Cardiac muscle cell (in vitro differentiated cells and primary cell): ENCODE data around the gene CTBP2. TPM values are rescaled to one million over a fixed set of nuclear protein-coding genes. Genes with fewer than 3 reads are reported as not detected.

Experiments used
- DNase-seq, 2 donors: peaks; one replicate each; pipeline versions ENCODE4 v3.0.0 to v3.0.0-alpha.2; 2010 to 2017; ENCODE audit warnings: low read depth in 1 of 2, low spot score in 1 of 2
- H3K27ac ChIP-seq: fragments of 200-600 bp; sonication (generic); 2 replicates; pipeline ENCODE4 v1.5.1; 2016
- H3K27me3 ChIP-seq: fragments of 200-600 bp; sonication (generic); 2 replicates; pipeline ENCODE4 v1.6.0; 2016; ENCODE audit warnings: control low read depth
- H3K36me3 ChIP-seq: fragments of 200-600 bp; sonication (generic); 2 replicates; pipeline ENCODE4 v1.5.1; 2016; ENCODE audit warnings: control low read depth
- H3K4me1 ChIP-seq: fragments of 200-600 bp; sonication (generic); 2 replicates; pipeline ENCODE4 v1.8.1; 2017; ENCODE audit warnings: low read depth, mild to moderate bottlenecking, mixed run types
- H3K4me3 ChIP-seq: fragments of 200-600 bp; sonication (generic); 2 replicates; pipeline ENCODE4 v1.5.1; 2016; ENCODE audit warnings: mild to moderate bottlenecking
- H3K9me3 ChIP-seq: fragments of 200-600 bp; sonication (generic); 2 replicates; pipeline ENCODE4 v1.5.1; 2017; ENCODE audit warnings: low read depth, mild to moderate bottlenecking, control low read depth
- CTCF ChIP-seq: IDR thresholded peaks from 2 replicates; pipeline ENCODE4 v1.5.1; 2012; ENCODE audit warnings: low read depth, mild to moderate bottlenecking, low read length
- polyA plus RNA-seq: library from polyadenylated mRNA; unstranded; fragments of >200 nt; fragmentation: Nextera tagmentation; extraction: Ambion mirVana; gene quantifications from 2 replicates; pipeline ENCODE4 v1.2.1, GENCODE V29; 2016
- total RNA-seq: library from RNA; depleted of rRNA; stranded (reverse); fragments of >200 nt; gene quantifications from 2 replicates; pipeline ENCODE4 v1.2.3, GENCODE V29; 2016

Gene CTBP2
- total and polyA plus RNA-seq, 2 experiments from 2014 or later, result 67.4 to 74.5 TPM

GRCh38 chr10:124974131-124974530, 186.2 kb downstream of the CTBP2 start:
- TF ChIP-seq CTCF, result no peak
- no peak for DNase-seq
- peaks cover 15% of the 10 kb centered on the region for H3K4me1 ChIP-seq
- no peaks in the 10 kb centered on the region for H3K9me3 ChIP-seq
- peaks cover 19% of the 10 kb centered on the region for H3K36me3 ChIP-seq
- no peaks in the 10 kb centered on the region for H3K27me3 ChIP-seq
- H3K4me3 ChIP-seq, result no peak overlapping the region
- no peak overlapping the region for H3K27ac ChIP-seq

- Histone ChIP-seq H3K4me1 (peaks cover 15% of the 10 kb centered on the region), H3K4me3 (no peak overlapping the region), H3K36me3 (peaks cover 19% of the 10 kb centered on the region), H3K27ac (no peak overlapping the region), H3K9me3 (no peaks in the 10 kb centered on the region), H3K27me3 (no peaks in the 10 kb centered on the region)
- no peak for DNase-seq
- TF ChIP-seq CTCF, result no peak
Observed at GRCh38 chr10:124972637-124973036, 187.7 kb downstream of the CTBP2 start.

GRCh38 chr10:124971276-124971675, 189.1 kb downstream of the CTBP2 start:
- H3K9me3 ChIP-seq, result no peaks in the 10 kb centered on the region
- peaks cover 24% of the 10 kb centered on the region for H3K36me3 ChIP-seq
- no peak for TF ChIP-seq CTCF
- peaks cover 15% of the 10 kb centered on the region for H3K4me1 ChIP-seq
- peak; percentile 10 to 28 for DNase-seq
- H3K27ac ChIP-seq, result peak overlapping the region; percentile 83
- no peak overlapping the region for H3K4me3 ChIP-seq
- H3K27me3 ChIP-seq, result no peaks in the 10 kb centered on the region

- Histone ChIP-seq H3K4me1 (peaks cover 15% of the 10 kb centered on the region), H3K27ac (no peak overlapping the region), H3K4me3 (no peak overlapping the region), H3K9me3 (no peaks in the 10 kb centered on the region), H3K36me3 (peaks cover 11% of the 10 kb centered on the region), H3K27me3 (no peaks in the 10 kb centered on the region)
- TF ChIP-seq CTCF, result no peak
- no peak for DNase-seq
Observed at GRCh38 chr10:124967255-124967654, 193.1 kb downstream of the CTBP2 start.

- no peak for DNase-seq
- Histone ChIP-seq H3K36me3 (peaks cover 5% of the 10 kb centered on the region), H3K9me3 (no peaks in the 10 kb centered on the region), H3K27ac (peak overlapping the region; percentile 27), H3K4me3 (no peak overlapping the region), H3K27me3 (no peaks in the 10 kb centered on the region), H3K4me1 (peaks cover 6% of the 10 kb centered on the region)
- TF ChIP-seq CTCF, result no peak
Observed at GRCh38 chr10:124966008-124966407, 194.4 kb downstream of the CTBP2 start.
